A549 (cell line): ENCODE data around the gene TGM3.

Experiments used
- BHLHE40 ChIP-seq: IDR thresholded peaks from 2 replicates; pipeline ENCODE4 v1.6.1; 2012; ENCODE audit warnings: low read depth, low read length, inconsistent platforms
- CBX8 ChIP-seq: fragments of 200-600 bp; sonication (generic); IDR thresholded peaks from 2 replicates; pipeline ENCODE4 v1.6.1; 2016
- CEBPB ChIP-seq, 2 experiments: fragments of >200 bp in 1 of 2; sonication (Bioruptor Twin) in 1 of 2; formaldehyde crosslinking in 1 of 2; IDR thresholded peaks; 2 replicates each; pipeline ENCODE4 v1.6.1; 2012 to 2016
- ESRRA ChIP-seq: fragments of 150-350 bp; IDR thresholded peaks from 2 replicates; pipeline ENCODE4 v1.6.1; 2014; ENCODE audit warnings: mild to moderate bottlenecking, low read length, borderline replicate concordance
- KDM1A ChIP-seq: fragments of 200-600 bp; sonication (generic); IDR thresholded peaks from 2 replicates; pipeline ENCODE4 v1.6.1; 2016; ENCODE audit warnings: low read depth, mild to moderate bottlenecking
- KDM5A ChIP-seq: fragments of 200-600 bp; sonication (generic); IDR thresholded peaks from 2 replicates; pipeline ENCODE4 v1.6.1; 2016; ENCODE audit warnings: antibody characterized with exemption, mild to moderate bottlenecking
- MAZ ChIP-seq: fragments of 150-350 bp; IDR thresholded peaks from 2 replicates; pipeline ENCODE4 v1.6.1; 2014; ENCODE audit warnings: antibody characterized with exemption, low read depth, low read length, borderline replicate concordance
- NR3C1 ChIP-seq: fragments of >200 bp; sonication (Bioruptor Twin); formaldehyde crosslinking; IDR thresholded peaks from 3 replicates; pipeline ENCODE4 v1.6.1; 2017
- POLR2A ChIP-seq: IDR thresholded peaks from 2 replicates; pipeline ENCODE4 v1.6.1; 2012; ENCODE audit warnings: mild to moderate bottlenecking, low read length
- RAD21 ChIP-seq, 2 experiments: fragments of >200 bp in 1 of 2; sonication (Bioruptor Twin) in 1 of 2; formaldehyde crosslinking in 1 of 2; IDR thresholded peaks in 1 of 2; conservative IDR thresholded peaks in 1 of 2; 2 replicates in 1 of 2; 3 replicates in 1 of 2; pipeline ENCODE4 v1.6.1; 2012 to 2018; ENCODE audit warnings: inconsistent platforms in 1 of 2
- RFX5 ChIP-seq: fragments of 450-650 bp; IDR thresholded peaks from 2 replicates; pipeline ENCODE4 v1.7.1; 2014; ENCODE audit warnings: antibody characterized with exemption, mild to moderate bottlenecking, moderate library complexity
- TF ChIP-seq, protein P1 (sequence below): fragments of >200 bp; sonication (Bioruptor Twin); formaldehyde crosslinking; IDR thresholded peaks from 3 replicates; pipeline ENCODE4 v1.5.1; 2016
- TF ChIP-seq, protein P2 (sequence below): IDR thresholded peaks from 2 replicates; pipeline ENCODE4 v1.6.1; 2012

DNA sequence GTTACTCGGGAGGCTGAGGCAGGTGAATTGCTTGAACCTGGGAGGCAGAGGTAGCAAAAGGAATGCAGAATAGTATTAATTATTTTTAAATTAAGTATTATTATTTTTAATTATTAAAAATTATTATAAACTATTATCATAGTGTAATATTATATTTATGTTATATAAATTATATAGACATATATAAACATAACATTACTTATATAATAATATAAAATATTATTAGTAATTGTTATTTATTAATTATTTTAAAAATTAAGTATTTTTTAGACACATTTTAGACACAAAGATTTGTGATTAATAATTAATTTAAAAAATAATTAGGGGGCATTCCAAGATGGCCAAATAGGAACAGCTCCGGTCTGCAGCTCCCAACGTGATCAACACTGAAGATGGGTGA is 31.7 kb upstream of the TGM3 start:
- TF ChIP-seq, protein P1, sequence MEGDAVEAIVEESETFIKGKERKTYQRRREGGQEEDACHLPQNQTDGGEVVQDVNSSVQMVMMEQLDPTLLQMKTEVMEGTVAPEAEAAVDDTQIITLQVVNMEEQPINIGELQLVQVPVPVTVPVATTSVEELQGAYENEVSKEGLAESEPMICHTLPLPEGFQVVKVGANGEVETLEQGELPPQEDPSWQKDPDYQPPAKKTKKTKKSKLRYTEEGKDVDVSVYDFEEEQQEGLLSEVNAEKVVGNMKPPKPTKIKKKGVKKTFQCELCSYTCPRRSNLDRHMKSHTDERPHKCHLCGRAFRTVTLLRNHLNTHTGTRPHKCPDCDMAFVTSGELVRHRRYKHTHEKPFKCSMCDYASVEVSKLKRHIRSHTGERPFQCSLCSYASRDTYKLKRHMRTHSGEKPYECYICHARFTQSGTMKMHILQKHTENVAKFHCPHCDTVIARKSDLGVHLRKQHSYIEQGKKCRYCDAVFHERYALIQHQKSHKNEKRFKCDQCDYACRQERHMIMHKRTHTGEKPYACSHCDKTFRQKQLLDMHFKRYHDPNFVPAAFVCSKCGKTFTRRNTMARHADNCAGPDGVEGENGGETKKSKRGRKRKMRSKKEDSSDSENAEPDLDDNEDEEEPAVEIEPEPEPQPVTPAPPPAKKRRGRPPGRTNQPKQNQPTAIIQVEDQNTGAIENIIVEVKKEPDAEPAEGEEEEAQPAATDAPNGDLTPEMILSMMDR: no peak
- TF ChIP-seq POLR2A (no peak), NR3C1 (no peak), BHLHE40 (no peak), KDM1A (no peak), RFX5 (no peak), MAZ (no peak), CEBPB (IDR thresholded peaks at IDR 0.05) (no peak), CBX8 (no peak), RAD21 (conservative IDR thresholded peaks at IDR 0.05 in 1 of 2, IDR thresholded peaks at IDR 0.05 in 1 of 2) (no peak), ESRRA (no peak), KDM5A (no peak)
- TF ChIP-seq, protein P2, sequence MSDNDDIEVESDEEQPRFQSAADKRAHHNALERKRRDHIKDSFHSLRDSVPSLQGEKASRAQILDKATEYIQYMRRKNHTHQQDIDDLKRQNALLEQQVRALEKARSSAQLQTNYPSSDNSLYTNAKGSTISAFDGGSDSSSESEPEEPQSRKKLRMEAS: no peak
